Fibroblast of lung (primary cell): ENCODE data around the gene ERGIC3.

ENCODE experiments used
- EZH2 ChIP-seq: IDR thresholded peaks from 2 replicates; pipeline ENCODE4 v1.5.1; 2012; ENCODE audit warnings: low read length, control low read depth, mild to moderate bottlenecking; ENCODE audit errors: missing control alignments
- TF ChIP-seq, protein P1 (sequence below), 2 donors: IDR thresholded peaks in 1 of 2; conservative IDR thresholded peaks in 1 of 2; 1 replicate in 1 of 2; 2 replicates in 1 of 2; pipeline ENCODE4 v1.5.1; 2011 to 2012; ENCODE audit warnings: low read length in 2 of 2, control low read depth in 1 of 2, inconsistent platforms in 1 of 2, low read depth in 1 of 2, mild to moderate bottlenecking in 1 of 2

DNA sequence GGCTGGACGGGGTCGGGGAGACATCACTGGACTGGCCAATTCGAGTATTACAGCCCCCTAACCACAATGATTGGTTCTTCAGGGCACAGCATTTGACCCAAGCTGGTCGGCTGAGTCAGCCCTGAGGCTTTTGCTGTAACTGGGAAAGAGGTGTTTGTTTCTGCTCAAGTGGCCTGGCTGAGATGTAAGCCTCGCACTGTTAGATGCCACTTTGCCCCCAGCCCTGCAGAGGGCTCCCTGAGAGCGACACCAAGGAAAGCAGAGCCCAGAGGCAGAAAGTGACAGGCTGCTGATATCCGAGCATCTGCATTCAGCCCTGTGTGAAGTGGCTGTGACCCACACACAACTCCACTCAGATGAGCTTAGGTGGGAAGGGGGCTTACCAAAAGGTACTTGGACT is 19.4 kb downstream of the ERGIC3 start:
- TF ChIP-seq, protein P1, sequence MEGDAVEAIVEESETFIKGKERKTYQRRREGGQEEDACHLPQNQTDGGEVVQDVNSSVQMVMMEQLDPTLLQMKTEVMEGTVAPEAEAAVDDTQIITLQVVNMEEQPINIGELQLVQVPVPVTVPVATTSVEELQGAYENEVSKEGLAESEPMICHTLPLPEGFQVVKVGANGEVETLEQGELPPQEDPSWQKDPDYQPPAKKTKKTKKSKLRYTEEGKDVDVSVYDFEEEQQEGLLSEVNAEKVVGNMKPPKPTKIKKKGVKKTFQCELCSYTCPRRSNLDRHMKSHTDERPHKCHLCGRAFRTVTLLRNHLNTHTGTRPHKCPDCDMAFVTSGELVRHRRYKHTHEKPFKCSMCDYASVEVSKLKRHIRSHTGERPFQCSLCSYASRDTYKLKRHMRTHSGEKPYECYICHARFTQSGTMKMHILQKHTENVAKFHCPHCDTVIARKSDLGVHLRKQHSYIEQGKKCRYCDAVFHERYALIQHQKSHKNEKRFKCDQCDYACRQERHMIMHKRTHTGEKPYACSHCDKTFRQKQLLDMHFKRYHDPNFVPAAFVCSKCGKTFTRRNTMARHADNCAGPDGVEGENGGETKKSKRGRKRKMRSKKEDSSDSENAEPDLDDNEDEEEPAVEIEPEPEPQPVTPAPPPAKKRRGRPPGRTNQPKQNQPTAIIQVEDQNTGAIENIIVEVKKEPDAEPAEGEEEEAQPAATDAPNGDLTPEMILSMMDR (conservative IDR thresholded peaks at IDR 0.05 in 1 of 2, IDR thresholded peaks at IDR 0.05 in 1 of 2; ENCODE audit: low read depth in 1 of 2, low read length in 2 of 2): peak; percentile 20 to 39
- TF ChIP-seq EZH2: no peak
